ENCODE results near the gene LRP4. TPM values are rescaled to one million over a fixed set of nuclear protein-coding genes. Genes with fewer than 3 reads are reported as not detected.

LRP4 gene
- total and polyA plus RNA-seq, 3 donors from 2014 or later = 4.9 to 8.1 (median 7.8) TPM

- 91 to 95% methylated on average over 6 of the region's 6 CpGs for WGBS, 2 donors
- intact Hi-C loops (cut with DNase I; ENCODE audit: low total_unique reads) = no loop called here
- H3K36me3 ChIP-seq (ENCODE audit: low read depth, missing control alignments) = no peaks in the 10 kb centered on the region
These were observed 79.8 kb downstream of the LRP4 start for GRCh38 chr11:46838501-46838900.

GRCh38 chr11:46837860-46838259 is 80.5 kb downstream of the LRP4 start:
- H3K4me3 ChIP-seq = no peak overlapping the region
- no peaks in the 10 kb centered on the region for H3K4me1 ChIP-seq
- intact Hi-C loops (cut with DNase I; ENCODE audit: low total_unique reads) = no loop called here
- no peaks in the 10 kb centered on the region for H3K9me3 ChIP-seq
- H3K27ac ChIP-seq = no peak overlapping the region
- no peaks in the 10 kb centered on the region for H3K36me3 ChIP-seq (ENCODE audit: low read depth, missing control alignments)
- TF ChIP-seq POLR2A (IDR thresholded peaks at IDR 0.05) = no peak
- no peak for TF ChIP-seq CTCF (IDR thresholded peaks at IDR 0.05)
- H3K27me3 ChIP-seq = no peaks in the 10 kb centered on the region
- DNase-seq = no peak

More at GRCh38 chr11:46838501-46838900, 79.8 kb downstream of the LRP4 start:
- Histone ChIP-seq H3K27ac (no peak overlapping the region), H3K9me3 (no peaks in the 10 kb centered on the region), H3K4me3 (no peak overlapping the region), H3K4me1 (no peaks in the 10 kb centered on the region), H3K27me3 (no peaks in the 10 kb centered on the region)
- TF ChIP-seq CTCF (IDR thresholded peaks at IDR 0.05) (no peak), POLR2A (IDR thresholded peaks at IDR 0.05) (no peak)
- no peak for DNase-seq

GRCh38 chr11:46836870-46837269 is 81.5 kb downstream of the LRP4 start:
- no peaks in the 10 kb centered on the region for H3K4me1 ChIP-seq
- H3K27me3 ChIP-seq = no peaks in the 10 kb centered on the region
- no peaks in the 10 kb centered on the region for H3K9me3 ChIP-seq
- intact Hi-C loops (cut with DNase I; ENCODE audit: low total_unique reads) = no loop called here
- no peak overlapping the region for H3K27ac ChIP-seq
- no peak for TF ChIP-seq CTCF (IDR thresholded peaks at IDR 0.05)
- no peak overlapping the region for H3K4me3 ChIP-seq
- DNase-seq = no peak
- no peaks in the 10 kb centered on the region for H3K36me3 ChIP-seq (ENCODE audit: low read depth, missing control alignments)

GRCh38 chr11:46836431-46836830 is 81.9 kb downstream of the LRP4 start:
- H3K36me3 ChIP-seq (ENCODE audit: low read depth, missing control alignments) = no peaks in the 10 kb centered on the region
- no peaks in the 10 kb centered on the region for H3K4me1 ChIP-seq
- H3K27me3 ChIP-seq = no peaks in the 10 kb centered on the region
- WGBS, 2 donors = 84 to 98% methylated on average over 1 of the region's 1 CpG
- no peaks in the 10 kb centered on the region for H3K9me3 ChIP-seq
- no peak overlapping the region for H3K4me3 ChIP-seq
- DNase-seq = no peak
- intact Hi-C loops (cut with DNase I; ENCODE audit: low total_unique reads) = no loop called here
- no peak for TF ChIP-seq POLR2A (IDR thresholded peaks at IDR 0.05)
- TF ChIP-seq CTCF (IDR thresholded peaks at IDR 0.05) = no peak
- no peak overlapping the region for H3K27ac ChIP-seq

- H3K27me3 ChIP-seq = no peaks in the 10 kb centered on the region
- DNase-seq = no peak
- 74 to 81% methylated on average over 3 of the region's 3 CpGs for WGBS, 2 donors
- H3K27ac ChIP-seq = no peak overlapping the region
- H3K36me3 ChIP-seq (ENCODE audit: low read depth, missing control alignments) = no peaks in the 10 kb centered on the region
- H3K4me3 ChIP-seq = no peak overlapping the region
- no peaks in the 10 kb centered on the region for H3K4me1 ChIP-seq
- TF ChIP-seq CTCF (IDR thresholded peaks at IDR 0.05) = no peak
- intact Hi-C loops (cut with DNase I; ENCODE audit: low total_unique reads) = no loop called here
- no peaks in the 10 kb centered on the region for H3K9me3 ChIP-seq
These were observed 82.5 kb downstream of the LRP4 start for GRCh38 chr11:46835897-46836296.

All from testis (tissue), 3 donors.